HFFc6 (cell line): ENCODE data around the gene ZNF547. TPM values are rescaled to one million over a fixed set of nuclear protein-coding genes. Genes with fewer than 3 reads are reported as not detected.

Source experiments
- DNase-seq: peaks from one replicate; pipeline ENCODE4 v3.0.0-alpha.2; 2018
- H3K27ac Mint-ChIP-seq: 2 replicates; pipeline ENCODE4 v1.8.0; 2020; ENCODE audit warnings: mild to moderate bottlenecking, mixed read lengths
- H3K27me3 Mint-ChIP-seq: 2 replicates; pipeline ENCODE4 v1.8.0; 2021; ENCODE audit warnings: mild to moderate bottlenecking, moderate library complexity, mixed read lengths; ENCODE audit not compliant: insufficient read depth
- H3K36me3 Mint-ChIP-seq: 2 replicates; pipeline ENCODE4 v1.8.0; 2021; ENCODE audit warnings: low read depth, mixed read lengths
- H3K4me1 Mint-ChIP-seq: 2 replicates; pipeline ENCODE4 v1.8.0; 2020; ENCODE audit warnings: low read depth, mixed read lengths
- H3K4me3 Mint-ChIP-seq: 2 replicates; pipeline ENCODE4 v1.8.0; 2020; ENCODE audit warnings: mild to moderate bottlenecking, moderate library complexity, mixed read lengths
- H3K9me3 Mint-ChIP-seq: 2 replicates; pipeline ENCODE4 v1.8.0; 2020; ENCODE audit warnings: mild to moderate bottlenecking, mixed read lengths
- CTCF ChIP-seq: fragments of 200-600 bp; sonication (generic); IDR thresholded peaks from 2 replicates; pipeline ENCODE4 v1.5.0; 2021; ENCODE audit warnings: antibody characterized with exemption, mild to moderate bottlenecking
- total RNA-seq, 6 experiments: library from RNA; stranded (reverse); fragmentation: NEBNext Ultra II Directional; extraction: Animal tissue kit (Norgen Biotek cat#: 25700); gene quantifications; 2 replicates in 1 of 6; 3 replicates in 5 of 6; pipeline ENCODE4 v1.2.3, GENCODE V29; 2021

Gene ZNF547
- total RNA-seq, 6 experiments from 2014 or later, result 1.5 to 2.9 (median 1.7) TPM

- no peak for TF ChIP-seq CTCF
- H3K4me3 Mint-ChIP-seq, result peak overlapping the region; percentile 98
- H3K36me3 Mint-ChIP-seq, result peaks cover 20% of the 10 kb centered on the region
- peak overlapping the region; percentile 96 for H3K27ac Mint-ChIP-seq
- DNase-seq, result no peak
- peaks cover 28% of the 10 kb centered on the region for H3K4me1 Mint-ChIP-seq
- 0 out of 2 replicates have a peak, but pooled peaks cover 6% of the 10 kb centered on the region for H3K27me3 Mint-ChIP-seq
- H3K9me3 Mint-ChIP-seq, result no peaks in the 10 kb centered on the region
Observed at GRCh38 chr19:57321116-57321515, 42.2 kb upstream of the ZNF547 start.

- no peaks in the 10 kb centered on the region for H3K9me3 Mint-ChIP-seq
- no peak for TF ChIP-seq CTCF
- peaks cover 26% of the 10 kb centered on the region for H3K36me3 Mint-ChIP-seq
- H3K27me3 Mint-ChIP-seq, result 0 out of 2 replicates have a peak, but pooled peaks cover 6% of the 10 kb centered on the region
- H3K27ac Mint-ChIP-seq, result peak overlapping the region; percentile 57; the same call in 1 of the 2 replicates
- DNase-seq, result no peak
- H3K4me1 Mint-ChIP-seq, result peaks cover 28% of the 10 kb centered on the region
- peak overlapping the region; percentile 98 for H3K4me3 Mint-ChIP-seq
Observed at GRCh38 chr19:57321751-57322150, 41.6 kb upstream of the ZNF547 start.

- H3K4me3 Mint-ChIP-seq, result no peak overlapping the region
- H3K27me3 Mint-ChIP-seq, result 0 out of 2 replicates have a peak, but pooled peaks cover 1% of the 10 kb centered on the region
- peaks cover 50% of the 10 kb centered on the region for H3K36me3 Mint-ChIP-seq
- peaks cover 22% of the 10 kb centered on the region for H3K4me1 Mint-ChIP-seq
- no peak for DNase-seq
- H3K9me3 Mint-ChIP-seq, result no peaks in the 10 kb centered on the region
- no peak for TF ChIP-seq CTCF
- no peak overlapping the region for H3K27ac Mint-ChIP-seq
Observed at GRCh38 chr19:57324992-57325391, 38.4 kb upstream of the ZNF547 start.

- no peaks in the 10 kb centered on the region for H3K27me3 Mint-ChIP-seq
- H3K27ac Mint-ChIP-seq, result no peak overlapping the region
- no peak for DNase-seq
- H3K4me1 Mint-ChIP-seq, result no peaks in the 10 kb centered on the region; the same call in 1 of the 2 replicates
- no peak for TF ChIP-seq CTCF
- peaks cover 57% of the 10 kb centered on the region for H3K36me3 Mint-ChIP-seq
- no peaks in the 10 kb centered on the region for H3K9me3 Mint-ChIP-seq
- no peak overlapping the region for H3K4me3 Mint-ChIP-seq
Observed at GRCh38 chr19:57327993-57328392, 35.4 kb upstream of the ZNF547 start.

- Mint-ChIP-seq H3K9me3 (no peaks in the 10 kb centered on the region), H3K4me3 (no peak overlapping the region), H3K4me1 (peaks cover 13% of the 10 kb centered on the region), H3K36me3 (peaks cover 19% of the 10 kb centered on the region), H3K27me3 (no peaks in the 10 kb centered on the region; the same call in none of the 2 replicates), H3K27ac (no peak overlapping the region)
- TF ChIP-seq CTCF, result no peak
- DNase-seq, result no peak
Observed at GRCh38 chr19:57334191-57334590, 29.2 kb upstream of the ZNF547 start.

- DNase-seq, result peak; percentile 67
- TF ChIP-seq CTCF, result no peak
- peak overlapping the region; percentile 47 for H3K27ac Mint-ChIP-seq
Observed at GRCh38 chr19:57338877-57339276, 24.5 kb upstream of the ZNF547 start.

More at GRCh38 chr19:57338877-57339276, 24.5 kb upstream of the ZNF547 start:
- Mint-ChIP-seq H3K4me3 (no peak overlapping the region), H3K4me1 (peaks cover 19% of the 10 kb centered on the region), H3K36me3 (0 out of 2 replicates have a peak, but pooled peaks cover 9% of the 10 kb centered on the region), H3K27me3 (no peaks in the 10 kb centered on the region; the same call in none of the 2 replicates), H3K9me3 (no peaks in the 10 kb centered on the region)
